ENCODE data around the gene CGRRF1. TPM values are rescaled to one million over a fixed set of nuclear protein-coding genes. Genes with fewer than 3 reads are reported as not detected.

Gene CGRRF1
- total RNA-seq, 1 donor from 2014 or later, result 18.3 TPM

DNA sequence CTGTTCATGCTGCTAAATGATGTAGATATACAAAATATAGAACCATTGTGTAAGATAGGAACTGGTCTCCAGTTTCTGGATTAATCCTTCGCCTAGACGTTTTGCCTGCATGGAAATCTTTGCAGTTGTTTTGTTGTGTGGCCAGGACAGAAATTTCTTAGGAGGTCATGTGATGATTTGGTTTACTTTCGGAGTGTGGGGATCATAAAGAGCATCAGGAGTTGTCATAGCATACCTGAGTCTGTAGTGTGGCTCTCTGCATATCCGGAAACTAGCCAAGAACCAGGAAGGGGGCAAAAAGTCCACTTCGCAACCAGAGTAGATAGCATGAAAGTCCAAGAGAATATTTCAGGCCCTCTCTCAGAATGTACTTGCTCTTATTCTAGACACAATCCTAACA lies 60.3 kb downstream of the CGRRF1 start:
- Mint-ChIP-seq H3K27me3 (ENCODE audit: unreplicated experiment) (no peaks in the 10 kb centered on the region), H3K4me1 (ENCODE audit: unreplicated experiment) (peaks cover 34% of the 10 kb centered on the region), H3K9me3 (ENCODE audit: unreplicated experiment) (peaks cover 7% of the 10 kb centered on the region), H3K36me3 (ENCODE audit: unreplicated experiment) (peaks cover 19% of the 10 kb centered on the region), H3K27ac (ENCODE audit: unreplicated experiment) (peak overlapping the region; percentile 79), H3K4me3 (ENCODE audit: unreplicated experiment) (peak overlapping the region; percentile 18)
- no peak for DNase-seq (ENCODE audit: extremely low spot score, unreplicated experiment)
- TF ChIP-seq CTCF (IDR thresholded peaks at IDR 0.05), result no peak

GRCh38 chr14:54570631-54571415 lies 61.1 kb downstream of the CGRRF1 start:
- Mint-ChIP-seq H3K27ac (ENCODE audit: unreplicated experiment) (peak overlapping the region; percentile 79), H3K4me3 (ENCODE audit: unreplicated experiment) (no peak overlapping the region), H3K36me3 (ENCODE audit: unreplicated experiment) (peaks cover 19% of the 10 kb centered on the region), H3K4me1 (ENCODE audit: unreplicated experiment) (peaks cover 41% of the 10 kb centered on the region), H3K9me3 (ENCODE audit: unreplicated experiment) (peaks cover 7% of the 10 kb centered on the region), H3K27me3 (ENCODE audit: unreplicated experiment) (no peaks in the 10 kb centered on the region)
- DNase-seq (ENCODE audit: extremely low spot score, unreplicated experiment), result no peak
- no peak for TF ChIP-seq CTCF (IDR thresholded peaks at IDR 0.05)

GRCh38 chr14:54572316-54572715 lies 62.6 kb downstream of the CGRRF1 start:
- TF ChIP-seq CTCF (IDR thresholded peaks at IDR 0.05), result peak; percentile 54
- H3K36me3 Mint-ChIP-seq (ENCODE audit: unreplicated experiment), result peaks cover 27% of the 10 kb centered on the region
- DNase-seq (ENCODE audit: extremely low spot score, unreplicated experiment), result no peak
- H3K27ac Mint-ChIP-seq (ENCODE audit: unreplicated experiment), result no peak overlapping the region
- H3K27me3 Mint-ChIP-seq (ENCODE audit: unreplicated experiment), result no peaks in the 10 kb centered on the region
- H3K4me3 Mint-ChIP-seq (ENCODE audit: unreplicated experiment), result no peak overlapping the region
- H3K9me3 Mint-ChIP-seq (ENCODE audit: unreplicated experiment), result peaks cover 7% of the 10 kb centered on the region
- peaks cover 55% of the 10 kb centered on the region for H3K4me1 Mint-ChIP-seq (ENCODE audit: unreplicated experiment)

DNA sequence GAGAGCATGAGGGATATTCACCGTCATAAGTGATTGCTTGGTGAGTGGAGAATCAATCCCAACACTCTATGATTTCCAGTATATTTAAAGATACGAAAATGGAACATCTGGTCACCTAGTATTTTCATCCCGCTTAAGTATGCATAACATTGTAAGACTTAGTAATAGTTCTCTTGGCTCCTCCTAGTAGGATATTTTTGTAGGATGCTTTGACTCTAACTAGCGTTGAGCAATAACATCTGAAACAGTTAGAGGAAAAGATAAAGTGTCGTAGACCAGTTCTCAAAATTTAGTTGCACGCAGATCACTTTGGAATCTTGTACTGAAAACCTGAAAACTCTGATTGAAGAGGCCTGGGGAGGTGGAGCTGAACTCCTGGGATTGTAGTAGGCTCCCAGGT lies 64.8 kb downstream of the CGRRF1 start:
- peak overlapping the region; percentile 36 for H3K27ac Mint-ChIP-seq (ENCODE audit: unreplicated experiment)
- no peak for TF ChIP-seq CTCF (IDR thresholded peaks at IDR 0.05)
- H3K9me3 Mint-ChIP-seq (ENCODE audit: unreplicated experiment), result peaks cover 7% of the 10 kb centered on the region
- no peak for DNase-seq (ENCODE audit: extremely low spot score, unreplicated experiment)
- H3K36me3 Mint-ChIP-seq (ENCODE audit: unreplicated experiment), result peaks cover 27% of the 10 kb centered on the region
- no peaks in the 10 kb centered on the region for H3K27me3 Mint-ChIP-seq (ENCODE audit: unreplicated experiment)
- peaks cover 61% of the 10 kb centered on the region for H3K4me1 Mint-ChIP-seq (ENCODE audit: unreplicated experiment)
- no peak overlapping the region for H3K4me3 Mint-ChIP-seq (ENCODE audit: unreplicated experiment)

DNA sequence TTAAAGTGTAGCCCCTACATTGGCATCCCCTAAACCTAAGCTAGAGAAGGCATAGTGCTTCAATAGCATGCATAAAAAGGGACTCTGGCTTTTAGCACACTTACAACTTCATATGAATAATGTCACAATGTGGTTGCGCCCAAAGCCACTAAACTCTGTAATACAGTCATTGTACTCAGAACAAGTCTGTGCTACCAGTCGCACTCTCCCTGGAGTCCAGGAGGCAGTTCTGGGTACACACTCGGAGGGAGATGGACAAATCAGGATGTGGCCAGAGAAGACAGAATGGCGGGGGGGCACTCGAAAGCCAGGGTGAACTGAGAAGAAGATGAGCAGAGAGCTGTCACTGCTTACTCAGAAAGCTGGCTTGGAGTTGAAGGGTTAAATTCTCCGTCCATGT lies 67.8 kb downstream of the CGRRF1 start:
- peaks cover 21% of the 10 kb centered on the region for H3K36me3 Mint-ChIP-seq (ENCODE audit: unreplicated experiment)
- H3K4me1 Mint-ChIP-seq (ENCODE audit: unreplicated experiment), result peaks cover 57% of the 10 kb centered on the region
- no peak overlapping the region for H3K27ac Mint-ChIP-seq (ENCODE audit: unreplicated experiment)
- no peak overlapping the region for H3K4me3 Mint-ChIP-seq (ENCODE audit: unreplicated experiment)
- TF ChIP-seq CTCF (IDR thresholded peaks at IDR 0.05), result no peak
- H3K27me3 Mint-ChIP-seq (ENCODE audit: unreplicated experiment), result no peaks in the 10 kb centered on the region
- DNase-seq (ENCODE audit: extremely low spot score, unreplicated experiment), result no peak
- no peaks in the 10 kb centered on the region for H3K9me3 Mint-ChIP-seq (ENCODE audit: unreplicated experiment)
